Left ventricle myocardium superior (tissue), 1 donor: ENCODE data around the gene CASP2. TPM values are rescaled to one million over a fixed set of nuclear protein-coding genes. Genes with fewer than 3 reads are reported as not detected.

ENCODE experiments used
- ATAC-seq: fragments of 200-7000 bp; cut with Tn5 transposase; one replicate; pipeline ENCODE4 v1.9.1; 2020; ENCODE audit warnings: mild to moderate bottlenecking, moderate library complexity
- DNase-seq: peaks from one replicate; pipeline ENCODE4 v3.0.0-alpha.2; 2020
- intact Hi-C: fragments of 100-400 bp; cut with micrococcal nuclease; formaldehyde crosslinking; loops from one replicate; pipeline ENCODE4 v1.11.0; 2022
- total RNA-seq: library from RNA; stranded (reverse); fragmentation: NEBNext Ultra II Directional; extraction: Animal tissue kit (Norgen Biotek cat#: 25700); gene quantifications from one replicate; pipeline ENCODE4 v1.2.1, GENCODE V29; 2021
- donor health status: DM: no; HTN: yes; CAD: no; lungs with severe emphysema.

CASP2 gene
- total RNA-seq, 1 donor from 2014 or later: 12.6 TPM

DNA sequence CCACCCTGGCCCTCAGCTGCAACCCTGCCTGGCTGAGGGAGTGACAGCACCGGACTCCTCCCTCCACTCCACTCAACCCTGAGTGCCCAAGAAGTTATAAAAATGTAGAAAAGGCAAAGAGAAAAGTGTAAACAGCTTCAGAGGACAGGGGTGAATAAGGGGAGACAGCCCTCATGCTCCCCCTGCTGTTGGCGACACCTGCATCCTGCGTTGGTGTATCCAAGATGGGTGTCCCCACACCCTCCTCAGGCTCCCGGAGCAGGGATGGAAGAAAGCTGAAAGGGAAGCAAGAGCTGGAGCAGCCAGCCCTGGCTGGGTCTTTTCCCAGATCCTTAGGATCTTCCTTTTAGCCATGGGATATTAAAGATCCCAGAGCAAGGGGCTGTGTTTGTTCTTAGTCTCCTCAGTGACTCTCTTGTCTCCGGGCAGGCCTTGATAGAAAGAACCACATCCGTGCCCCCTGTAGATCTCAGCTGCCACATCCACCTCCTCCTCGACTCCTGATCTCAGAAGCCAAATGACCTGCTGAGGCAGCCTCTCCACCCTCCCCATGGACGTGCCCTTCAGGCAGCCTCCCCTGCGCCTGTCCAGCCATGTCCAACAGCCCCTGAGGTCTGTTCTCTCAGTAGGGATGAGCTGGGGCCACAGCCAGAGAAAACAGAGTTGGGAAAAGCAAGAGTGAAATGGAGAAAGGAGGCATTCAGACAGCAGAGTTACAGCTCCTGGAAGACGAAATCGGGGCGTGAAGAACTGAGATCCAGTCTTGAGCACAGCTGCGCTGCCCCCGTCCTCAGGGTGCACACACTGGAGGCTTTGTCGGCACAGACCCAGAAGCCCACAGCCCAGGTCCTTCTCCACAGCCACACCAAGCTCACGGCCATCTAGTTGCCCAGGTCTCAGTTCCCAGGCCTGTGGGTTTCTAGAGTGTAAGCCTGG is 67.6 kb downstream of the CASP2 start:
- no peak for ATAC-seq
- intact Hi-C loops: no loop called here
- DNase-seq: no peak

DNA sequence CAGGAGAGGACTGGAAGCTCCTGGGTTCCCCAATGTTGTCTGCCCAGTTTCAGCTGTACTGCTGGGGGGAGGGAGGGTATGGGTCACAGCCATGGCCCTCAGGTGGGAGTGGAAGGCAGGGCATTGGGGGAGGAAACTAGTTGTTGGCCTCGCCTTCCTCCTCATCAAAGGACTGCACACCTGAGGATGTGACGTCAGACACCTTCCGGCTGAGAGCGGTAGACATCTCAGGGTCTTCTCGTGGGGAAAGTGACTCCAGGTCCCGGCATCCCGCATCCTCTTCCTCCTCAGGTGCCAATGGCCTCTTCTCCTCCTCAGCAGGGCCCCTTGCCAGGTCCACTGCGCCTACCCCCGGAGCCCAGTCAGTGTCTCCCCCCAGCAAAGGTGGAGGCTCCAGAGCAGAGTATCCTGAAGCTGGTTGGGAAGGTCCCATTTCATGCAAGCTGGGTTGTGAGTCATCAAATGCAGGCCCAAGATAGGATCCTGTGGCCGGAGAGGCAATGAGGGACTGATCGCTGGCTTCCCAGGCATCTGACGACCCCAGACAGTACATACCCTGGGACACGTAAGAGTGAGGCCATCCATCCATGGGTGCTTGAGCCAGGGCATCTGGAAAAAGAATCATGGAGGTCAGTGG is 68.4 kb downstream of the CASP2 start:
- DNase-seq: no peak
- ATAC-seq: no peak
- intact Hi-C loops: no loop called here

Other genes starting within 250 kb of the CASP2 start
- gene OR6V1, start 236.0 kb upstream of the CASP2 start, total RNA-seq: not detected
- not detected for gene PIP, start 156.3 kb upstream of the CASP2 start, total RNA-seq
- gene TAS2R39, start 104.9 kb upstream of the CASP2 start, total RNA-seq: not detected
- not detected for gene TAS2R40, start 66.3 kb upstream of the CASP2 start, total RNA-seq
- 303 TPM for gene GSTK1, start 24.9 kb upstream of the CASP2 start, total RNA-seq
- gene TMEM139, start 3.4 kb upstream of the CASP2 start, total RNA-seq: 20.3 TPM
- not detected for gene CLCN1, start 27.8 kb downstream of the CASP2 start, total RNA-seq
- 0.57 TPM for gene FAM131B, start 74.4 kb downstream of the CASP2 start, total RNA-seq
- gene ZYX, start 93.0 kb downstream of the CASP2 start, total RNA-seq: 73.9 TPM
- gene EPHA1, start 120.5 kb downstream of the CASP2 start, total RNA-seq: not detected
- not detected for gene TAS2R60, start 155.1 kb downstream of the CASP2 start, total RNA-seq
- gene TAS2R41, start 189.5 kb downstream of the CASP2 start, total RNA-seq: not detected